HG03457 (cell line): ENCODE measurements around the gene LRRTM4.
"Not testable (repeated sequence)": the region's sequence is repeated elsewhere in the genome, so short reads cannot be mapped to it uniquely, and the experiment has no call there.

Experiments used
- ATAC-seq: cut with Tn5 transposase; IDR thresholded peaks from one replicate; pipeline ENCODE4 v1.9.1; 2021; ENCODE audit warnings: moderate number of reproducible peaks; ENCODE audit not compliant: unreplicated experiment

Gene LRRTM4

GRCh38 chr2:76793647-76794334 lies 728.4 kb downstream of the LRRTM4 start:
- ATAC-seq, result no peak

GRCh38 chr2:76781313-76781712 lies 740.9 kb downstream of the LRRTM4 start:
- ATAC-seq, result not testable (repeated sequence)

GRCh38 chr2:76763276-76763675 lies 758.9 kb downstream of the LRRTM4 start:
- no peak for ATAC-seq

- ATAC-seq, result no peak
Observed at GRCh38 chr2:76760367-76760704, 761.8 kb downstream of the LRRTM4 start.

GRCh38 chr2:76759634-76760366 lies 762.4 kb downstream of the LRRTM4 start:
- ATAC-seq, result no peak

- ATAC-seq, result no peak
Observed at GRCh38 chr2:76752506-76752905, 769.7 kb downstream of the LRRTM4 start.

GRCh38 chr2:76749858-76750257 lies 772.3 kb downstream of the LRRTM4 start:
- no peak for ATAC-seq

GRCh38 chr2:76748581-76749296 lies 773.4 kb downstream of the LRRTM4 start:
- ATAC-seq, result no peak

- no peak for ATAC-seq
Observed at GRCh38 chr2:76745605-76746004, 776.6 kb downstream of the LRRTM4 start.

- ATAC-seq, result no peak
Observed at GRCh38 chr2:76737607-76738006, 784.6 kb downstream of the LRRTM4 start.

- no peak for ATAC-seq
Observed at GRCh38 chr2:76733736-76734135, 788.4 kb downstream of the LRRTM4 start.

GRCh38 chr2:76731157-76731556 lies 791.0 kb downstream of the LRRTM4 start:
- ATAC-seq, result no peak

GRCh38 chr2:76730021-76730420 lies 792.2 kb downstream of the LRRTM4 start:
- ATAC-seq, result no peak

GRCh38 chr2:76721226-76721625 lies 801.0 kb downstream of the LRRTM4 start:
- no peak for ATAC-seq

GRCh38 chr2:76713312-76713711 lies 808.9 kb downstream of the LRRTM4 start:
- ATAC-seq, result no peak

- no peak for ATAC-seq
Observed at GRCh38 chr2:76711490-76711889, 810.7 kb downstream of the LRRTM4 start.

- ATAC-seq, result no peak
Observed at GRCh38 chr2:76700894-76701293, 821.3 kb downstream of the LRRTM4 start.

- ATAC-seq, result not testable (repeated sequence)
Observed at GRCh38 chr2:76697998-76698713, 824.0 kb downstream of the LRRTM4 start.
